PFSK-1 (cell line): ENCODE data around the gene C10orf95.

Experiments
- FOXP2 ChIP-seq: optimal IDR thresholded peaks from 2 replicates; pipeline ENCODE3; 2011; ENCODE audit warnings: borderline replicate concordance, control low read depth, inconsistent platforms; ENCODE audit not compliant: insufficient read depth; ENCODE audit errors: extremely low read length, extremely low read depth
- POLR2AphosphoS5 ChIP-seq: IDR thresholded peaks from 2 replicates; pipeline ENCODE4 v1.6.1; 2012; ENCODE audit warnings: low read depth, mild to moderate bottlenecking, control low read depth, low read length, moderate library complexity
- SIN3A ChIP-seq: IDR thresholded peaks from 2 replicates; pipeline ENCODE4 v1.6.1; 2012; ENCODE audit warnings: mild to moderate bottlenecking, low read length, moderate library complexity, borderline replicate concordance; ENCODE audit not compliant: insufficient read depth
- TAF1 ChIP-seq: IDR thresholded peaks from 2 replicates; pipeline ENCODE4 v1.6.1; 2012; ENCODE audit warnings: low read length, control low read depth, borderline replicate concordance; ENCODE audit not compliant: insufficient read depth
- TF ChIP-seq, protein P1 (sequence below), 2 experiments: IDR thresholded peaks; 2 replicates each; pipeline versions ENCODE4 v1.6.1 to v1.8.0; 2011 to 2012; ENCODE audit warnings: low read depth in 2 of 2, low read length in 2 of 2, control low read depth in 1 of 2, inconsistent platforms in 1 of 2, mild to moderate bottlenecking in 1 of 2, moderate library complexity in 1 of 2; ENCODE audit not compliant: insufficient read depth in 1 of 2

C10orf95 gene

GRCh38 chr10:102401735-102402511 is 49.4 kb downstream of the C10orf95 start:
- TF ChIP-seq FOXP2 (no peak), POLR2AphosphoS5 (no peak), SIN3A (no peak), TAF1 (no peak)
- TF ChIP-seq, protein P1, sequence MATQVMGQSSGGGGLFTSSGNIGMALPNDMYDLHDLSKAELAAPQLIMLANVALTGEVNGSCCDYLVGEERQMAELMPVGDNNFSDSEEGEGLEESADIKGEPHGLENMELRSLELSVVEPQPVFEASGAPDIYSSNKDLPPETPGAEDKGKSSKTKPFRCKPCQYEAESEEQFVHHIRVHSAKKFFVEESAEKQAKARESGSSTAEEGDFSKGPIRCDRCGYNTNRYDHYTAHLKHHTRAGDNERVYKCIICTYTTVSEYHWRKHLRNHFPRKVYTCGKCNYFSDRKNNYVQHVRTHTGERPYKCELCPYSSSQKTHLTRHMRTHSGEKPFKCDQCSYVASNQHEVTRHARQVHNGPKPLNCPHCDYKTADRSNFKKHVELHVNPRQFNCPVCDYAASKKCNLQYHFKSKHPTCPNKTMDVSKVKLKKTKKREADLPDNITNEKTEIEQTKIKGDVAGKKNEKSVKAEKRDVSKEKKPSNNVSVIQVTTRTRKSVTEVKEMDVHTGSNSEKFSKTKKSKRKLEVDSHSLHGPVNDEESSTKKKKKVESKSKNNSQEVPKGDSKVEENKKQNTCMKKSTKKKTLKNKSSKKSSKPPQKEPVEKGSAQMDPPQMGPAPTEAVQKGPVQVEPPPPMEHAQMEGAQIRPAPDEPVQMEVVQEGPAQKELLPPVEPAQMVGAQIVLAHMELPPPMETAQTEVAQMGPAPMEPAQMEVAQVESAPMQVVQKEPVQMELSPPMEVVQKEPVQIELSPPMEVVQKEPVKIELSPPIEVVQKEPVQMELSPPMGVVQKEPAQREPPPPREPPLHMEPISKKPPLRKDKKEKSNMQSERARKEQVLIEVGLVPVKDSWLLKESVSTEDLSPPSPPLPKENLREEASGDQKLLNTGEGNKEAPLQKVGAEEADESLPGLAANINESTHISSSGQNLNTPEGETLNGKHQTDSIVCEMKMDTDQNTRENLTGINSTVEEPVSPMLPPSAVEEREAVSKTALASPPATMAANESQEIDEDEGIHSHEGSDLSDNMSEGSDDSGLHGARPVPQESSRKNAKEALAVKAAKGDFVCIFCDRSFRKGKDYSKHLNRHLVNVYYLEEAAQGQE (IDR thresholded peaks at IDR 0.05; ENCODE audit: insufficient read depth in 1 of 2, low read depth in 2 of 2, low read length in 2 of 2) = no peak

- TF ChIP-seq FOXP2 = no peak
- no peak for TF ChIP-seq SIN3A
- no peak for TF ChIP-seq POLR2AphosphoS5
- no peak for TF ChIP-seq TAF1
- TF ChIP-seq, protein P1 (IDR thresholded peaks at IDR 0.05; ENCODE audit: insufficient read depth in 1 of 2, low read depth in 2 of 2, low read length in 2 of 2) = no peak
Observed at GRCh38 chr10:102401342-102401654, 50.0 kb downstream of the C10orf95 start.

DNA sequence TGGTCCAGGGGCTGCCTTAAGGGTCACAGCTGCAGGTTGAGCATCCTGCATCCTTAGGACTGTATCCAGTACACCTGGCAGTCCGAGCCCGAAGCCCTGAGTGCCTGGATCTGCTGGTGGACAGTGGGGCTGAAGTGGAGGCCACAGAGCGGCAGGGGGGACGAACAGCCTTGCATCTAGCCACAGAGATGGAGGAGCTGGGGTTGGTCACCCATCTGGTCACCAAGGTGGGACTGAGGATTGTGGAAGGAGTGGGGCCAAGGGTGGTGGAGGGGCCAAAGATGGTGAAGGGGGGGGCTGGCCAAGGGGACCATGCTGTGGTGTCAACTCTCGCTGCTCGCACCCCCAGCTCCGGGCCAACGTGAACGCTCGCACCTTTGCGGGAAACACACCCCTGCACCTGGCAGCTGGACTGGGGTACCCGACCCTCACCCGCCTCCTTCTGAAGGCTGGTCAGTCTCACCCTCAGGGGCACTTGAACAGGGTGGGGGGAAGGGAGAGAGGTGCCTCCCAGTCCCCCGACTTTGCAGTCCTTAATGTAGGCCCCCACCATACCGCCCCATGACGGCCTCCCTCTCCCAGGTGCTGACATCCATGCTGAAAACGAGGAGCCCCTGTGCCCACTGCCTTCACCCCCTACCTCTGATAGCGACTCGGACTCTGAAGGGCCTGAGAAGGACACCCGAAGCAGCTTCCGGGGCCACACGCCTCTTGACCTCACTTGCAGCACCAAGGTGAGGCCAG is 50.6 kb downstream of the C10orf95 start:
- no peak for TF ChIP-seq TAF1
- TF ChIP-seq, protein P1 (IDR thresholded peaks at IDR 0.05; ENCODE audit: insufficient read depth in 1 of 2, low read depth in 2 of 2, low read length in 2 of 2) = no peak
- TF ChIP-seq POLR2AphosphoS5 = no peak
- TF ChIP-seq FOXP2 = no peak
- TF ChIP-seq SIN3A = no peak

- TF ChIP-seq TAF1 (no peak), POLR2AphosphoS5 (no peak)
- TF ChIP-seq, protein P1 (IDR thresholded peaks at IDR 0.05; ENCODE audit: insufficient read depth in 1 of 2, low read depth in 2 of 2, low read length in 2 of 2) = no peak
Observed at GRCh38 chr10:102400076-102400475, 51.3 kb downstream of the C10orf95 start.
